HEK293 (cell line): Measurements from ENCODE around the gene ERBB4.
A peak's percentile ranks its signal among the peaks of the same experiment; 100 is the strongest.

Source experiments
- CTCF ChIA-PET: fragments of 350-600 bp; formaldehyde crosslinking; extraction: SDS; loops from one replicate; lab custom pipeline; 2021; ENCODE audit warnings: antibody characterized with exemption; lab: Yijun Ruan, JAX
- POLR2A ChIA-PET: fragments of 300-600 bp; formaldehyde crosslinking; extraction: SDS; loops from one replicate; lab custom pipeline; 2020; ENCODE audit warnings: antibody characterized with exemption, inconsistent platforms; lab: Yijun Ruan, JAX
- H3K27ac ChIP-seq: fragments of 200-500 bp; sonication (Bioruptor generic); 2 replicates; pipeline ENCODE4 v1.5.1; 2014; ENCODE audit warnings: low read depth, low read length, control low read depth, inconsistent platforms; ENCODE audit errors: extremely low read depth
- H3K36me3 ChIP-seq, 2 experiments: fragments of 200-500 bp in 1 of 2; sonication (Bioruptor generic) in 1 of 2; 1 replicate in 1 of 2; 2 replicates in 1 of 2; pipeline ENCODE4 v1.5.1; 2014 to 2017; ENCODE audit warnings: inconsistent platforms in 2 of 2, low read length in 2 of 2; ENCODE audit not compliant: control insufficient read depth in 2 of 2, insufficient read depth in 1 of 2
- H3K4me1 ChIP-seq: fragments of 200-500 bp; sonication (Bioruptor generic); 2 replicates; pipeline ENCODE4 v1.5.1; 2014; ENCODE audit warnings: mild to moderate bottlenecking, low read length, inconsistent platforms; ENCODE audit not compliant: control insufficient read depth, insufficient read depth
- H3K4me3 ChIP-seq: 2 replicates; pipeline ENCODE4 v1.5.1; 2011; ENCODE audit warnings: low read depth, mild to moderate bottlenecking, control low read depth, low read length, moderate library complexity
- H3K9me3 ChIP-seq: fragments of 200-500 bp; sonication (Bioruptor generic); 2 replicates; pipeline ENCODE4 v1.5.1; 2014; ENCODE audit warnings: low read depth, low read length, inconsistent platforms; ENCODE audit not compliant: control insufficient read depth, insufficient read depth
- BCL11A ChIP-seq: fragments of 450-650 bp; formaldehyde crosslinking; IDR thresholded peaks from 2 replicates; pipeline ENCODE4 v1.5.1; 2016; ENCODE audit warnings: low read depth, missing biosample characterization, missing genetic modification characterization
- EGR2 ChIP-seq: fragments of 450-650 bp; formaldehyde crosslinking; IDR thresholded peaks from 2 replicates; pipeline ENCODE4 v1.5.1; 2016; ENCODE audit warnings: low read depth, missing biosample characterization, missing genetic modification characterization
- GLIS2 ChIP-seq: fragments of 450-650 bp; formaldehyde crosslinking; IDR thresholded peaks from 2 replicates; pipeline ENCODE4 v1.5.1; 2016; ENCODE audit warnings: missing biosample characterization, missing genetic modification characterization
- HOXA7 ChIP-seq: sonication (generic); formaldehyde crosslinking; IDR thresholded peaks from 2 replicates; pipeline ENCODE4 v1.8.1; 2022; ENCODE audit warnings: missing genetic modification reagents, borderline replicate concordance
- KLF8 ChIP-seq: fragments of 450-650 bp; formaldehyde crosslinking; IDR thresholded peaks from 2 replicates; pipeline ENCODE4 v1.5.1; 2016; ENCODE audit warnings: missing biosample characterization, missing genetic modification characterization
- PRDM1 ChIP-seq: fragments of 450-650 bp; formaldehyde crosslinking; IDR thresholded peaks from 2 replicates; pipeline ENCODE4; 2016; ENCODE audit warnings: missing biosample characterization, missing genetic modification characterization
- SETDB1 ChIP-seq: IDR thresholded peaks from one replicate; pipeline ENCODE4 v1.6.1; 2017; ENCODE audit warnings: mild to moderate bottlenecking, low read length, moderate library complexity, mixed read lengths; ENCODE audit not compliant: insufficient read length
- SP7 ChIP-seq: fragments of 450-650 bp; formaldehyde crosslinking; IDR thresholded peaks from 2 replicates; pipeline ENCODE4 v1.5.1; 2016; ENCODE audit warnings: missing biosample characterization, missing genetic modification characterization
- ZFHX2 ChIP-seq: fragments of 450-650 bp; formaldehyde crosslinking; conservative IDR thresholded peaks from 2 replicates; pipeline ENCODE4 v1.5.1; 2016; ENCODE audit warnings: missing biosample characterization, missing genetic modification characterization
- ZNF138 ChIP-seq: fragments of 450-650 bp; formaldehyde crosslinking; IDR thresholded peaks from 2 replicates; pipeline ENCODE4 v1.5.1; 2016; ENCODE audit warnings: missing biosample characterization, missing genetic modification characterization, borderline replicate concordance
- ZNF169 ChIP-seq: fragments of 450-650 bp; formaldehyde crosslinking; IDR thresholded peaks from 2 replicates; pipeline ENCODE4 v1.5.1; 2016; ENCODE audit warnings: missing biosample characterization, missing genetic modification characterization
- ZNF19 ChIP-seq: fragments of 450-650 bp; formaldehyde crosslinking; IDR thresholded peaks from 2 replicates; pipeline ENCODE4; 2016; ENCODE audit warnings: missing biosample characterization, missing genetic modification characterization, low read depth
- ZNF223 ChIP-seq: fragments of 450-650 bp; formaldehyde crosslinking; IDR thresholded peaks from 2 replicates; pipeline ENCODE4 v1.5.1; 2016; ENCODE audit warnings: missing biosample characterization, missing genetic modification characterization
- ZNF23 ChIP-seq: fragments of 450-650 bp; formaldehyde crosslinking; IDR thresholded peaks from 2 replicates; pipeline ENCODE4 v1.5.1; 2016; ENCODE audit warnings: missing biosample characterization, missing genetic modification characterization, borderline replicate concordance
- ZNF404 ChIP-seq: fragments of 450-650 bp; formaldehyde crosslinking; IDR thresholded peaks from 2 replicates; pipeline ENCODE4 v1.5.1; 2017; ENCODE audit warnings: missing biosample characterization, missing genetic modification characterization
- ZNF510 ChIP-seq: fragments of 450-650 bp; formaldehyde crosslinking; IDR thresholded peaks from 2 replicates; pipeline ENCODE4 v1.5.1; 2018; ENCODE audit warnings: mild to moderate bottlenecking, missing genetic modification characterization, missing biosample characterization; ENCODE audit not compliant: insufficient replicate concordance
- ZNF529 ChIP-seq: fragments of 450-650 bp; formaldehyde crosslinking; IDR thresholded peaks from 2 replicates; pipeline ENCODE4 v1.5.1; 2017; ENCODE audit warnings: missing genetic modification characterization, missing biosample characterization; ENCODE audit not compliant: insufficient replicate concordance
- ZNF560 ChIP-seq: fragments of 450-650 bp; formaldehyde crosslinking; IDR thresholded peaks from 2 replicates; pipeline ENCODE4 v1.5.1; 2017; ENCODE audit warnings: missing biosample characterization, missing genetic modification characterization, borderline replicate concordance
- ZNF571 ChIP-seq: fragments of 450-650 bp; formaldehyde crosslinking; IDR thresholded peaks from 2 replicates; pipeline ENCODE4 v1.5.0; 2017; ENCODE audit warnings: missing biosample characterization, missing genetic modification characterization
- ZNF670 ChIP-seq: fragments of 450-650 bp; formaldehyde crosslinking; IDR thresholded peaks from 2 replicates; pipeline ENCODE4 v1.5.1; 2016; ENCODE audit warnings: missing biosample characterization, missing genetic modification characterization, low read depth
- ZNF785 ChIP-seq: fragments of 450-650 bp; formaldehyde crosslinking; IDR thresholded peaks from 2 replicates; pipeline ENCODE4 v1.5.1; 2016; ENCODE audit warnings: missing biosample characterization, missing genetic modification characterization
- ZNF792 ChIP-seq: fragments of 450-650 bp; formaldehyde crosslinking; IDR thresholded peaks from 2 replicates; pipeline ENCODE4 v1.5.1; 2016; ENCODE audit warnings: missing biosample characterization, missing genetic modification characterization
- ZNF830 ChIP-seq: fragments of 450-650 bp; IDR thresholded peaks from 2 replicates; pipeline ENCODE4 v1.5.0; 2018; ENCODE audit warnings: missing biosample characterization, missing genetic modification characterization, low read depth, mild to moderate bottlenecking, moderate library complexity
- TF ChIP-seq, protein P1 (sequence below): fragments of 450-650 bp; formaldehyde crosslinking; optimal IDR thresholded peaks from 2 replicates; pipeline ENCODE3; 2016; ENCODE audit warnings: missing biosample characterization, mild to moderate bottlenecking, missing genetic modification characterization
- TF ChIP-seq, protein P2 (sequence below): fragments of 450-650 bp; formaldehyde crosslinking; IDR thresholded peaks from 2 replicates; pipeline ENCODE4 v1.5.1; 2017; ENCODE audit warnings: missing biosample characterization, mild to moderate bottlenecking, missing genetic modification characterization, moderate library complexity
- TF ChIP-seq, protein P3 (sequence below): fragments of 450-650 bp; formaldehyde crosslinking; IDR thresholded peaks from 2 replicates; pipeline ENCODE4 v1.5.1; 2017; ENCODE audit warnings: missing biosample characterization, missing genetic modification characterization
- TF ChIP-seq, protein P4 (sequence below): fragments of 450-650 bp; formaldehyde crosslinking; IDR thresholded peaks from 2 replicates; pipeline ENCODE4 v1.5.1; 2016; ENCODE audit warnings: missing biosample characterization, missing genetic modification characterization
- TF ChIP-seq, protein P5 (sequence below): fragments of 450-650 bp; formaldehyde crosslinking; IDR thresholded peaks from 2 replicates; pipeline ENCODE4 v1.5.1; 2017; ENCODE audit warnings: missing biosample characterization, missing genetic modification characterization

The ERBB4 gene

DNA sequence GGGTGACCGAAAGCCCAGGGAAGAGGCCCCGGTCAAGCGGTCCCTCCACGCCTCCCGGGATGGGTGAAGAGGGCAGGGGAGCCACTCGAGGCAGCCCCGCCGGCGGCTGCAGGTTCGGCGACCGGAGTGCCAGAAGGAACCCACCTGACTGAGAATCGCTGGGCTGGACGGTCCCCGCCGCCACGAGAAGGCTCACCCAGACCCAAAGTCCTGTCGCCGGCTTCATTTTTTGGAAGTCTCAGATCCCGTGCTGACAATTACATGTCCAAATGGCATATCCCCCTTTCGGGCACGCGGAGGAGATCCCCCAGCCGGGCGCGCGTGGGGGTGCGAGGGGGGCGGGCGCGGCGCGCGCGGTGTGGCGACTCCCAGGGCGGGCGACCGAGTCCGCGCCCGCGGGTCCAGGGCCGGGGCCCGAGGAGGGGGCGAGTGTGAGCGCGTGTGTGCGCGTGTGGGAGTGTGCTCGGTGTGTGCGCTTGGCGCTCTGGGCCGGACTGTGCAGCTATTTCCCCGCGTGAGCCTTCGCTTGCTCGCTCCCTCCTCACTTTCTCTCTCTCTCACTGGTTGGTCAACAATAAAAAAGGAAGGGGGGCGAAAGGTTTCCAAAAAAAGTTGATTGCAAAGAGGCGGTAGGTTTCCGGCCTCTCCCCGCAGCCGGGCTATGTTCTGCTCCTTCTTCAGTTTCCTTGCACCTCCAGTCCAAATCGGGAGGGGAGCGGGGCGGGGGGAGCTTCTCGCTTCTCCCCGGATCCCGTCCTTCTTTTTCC, at the start of gene ERBB4:
TSS of gene ERBB4 (minus strand) at position 498 of the 767 bp plus-strand sequence. CDS start at position 226, 272 bp downstream.
- no peaks in the 10 kb centered on the region for H3K9me3 ChIP-seq
- CTCF ChIA-PET, result no interaction called here
- TF ChIP-seq ZNF223 (tag by site-specific recombination), result no peak
- TF ChIP-seq, protein P1, sequence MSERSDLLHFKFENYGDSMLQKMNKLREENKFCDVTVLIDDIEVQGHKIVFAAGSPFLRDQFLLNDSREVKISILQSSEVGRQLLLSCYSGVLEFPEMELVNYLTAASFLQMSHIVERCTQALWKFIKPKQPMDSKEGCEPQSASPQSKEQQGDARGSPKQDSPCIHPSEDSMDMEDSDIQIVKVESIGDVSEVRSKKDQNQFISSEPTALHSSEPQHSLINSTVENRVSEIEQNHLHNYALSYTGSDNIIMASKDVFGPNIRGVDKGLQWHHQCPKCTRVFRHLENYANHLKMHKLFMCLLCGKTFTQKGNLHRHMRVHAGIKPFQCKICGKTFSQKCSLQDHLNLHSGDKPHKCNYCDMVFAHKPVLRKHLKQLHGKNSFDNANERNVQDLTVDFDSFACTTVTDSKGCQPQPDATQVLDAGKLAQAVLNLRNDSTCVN (tag by site-specific recombination), result peak; percentile 65
- no peak for TF ChIP-seq SP7
- no peak for TF ChIP-seq BCL11A
- TF ChIP-seq SETDB1, result no peak
- TF ChIP-seq PRDM1 (tag by site-specific recombination), result peak; percentile 46; the same call in 1 of the 2 replicates
- TF ChIP-seq ZNF169 (tag by site-specific recombination), result no peak
- TF ChIP-seq ZNF404 (tag by site-specific recombination), result no peak
- TF ChIP-seq, protein P2, sequence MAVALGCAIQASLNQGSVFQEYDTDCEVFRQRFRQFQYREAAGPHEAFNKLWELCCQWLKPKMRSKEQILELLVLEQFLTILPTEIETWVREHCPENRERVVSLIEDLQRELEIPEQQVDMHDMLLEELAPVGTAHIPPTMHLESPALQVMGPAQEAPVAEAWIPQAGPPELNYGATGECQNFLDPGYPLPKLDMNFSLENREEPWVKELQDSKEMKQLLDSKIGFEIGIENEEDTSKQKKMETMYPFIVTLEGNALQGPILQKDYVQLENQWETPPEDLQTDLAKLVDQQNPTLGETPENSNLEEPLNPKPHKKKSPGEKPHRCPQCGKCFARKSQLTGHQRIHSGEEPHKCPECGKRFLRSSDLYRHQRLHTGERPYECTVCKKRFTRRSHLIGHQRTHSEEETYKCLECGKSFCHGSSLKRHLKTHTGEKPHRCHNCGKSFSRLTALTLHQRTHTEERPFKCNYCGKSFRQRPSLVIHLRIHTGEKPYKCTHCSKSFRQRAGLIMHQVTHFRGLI (tag by site-specific recombination), result no peak
- no peak for TF ChIP-seq ZNF138
- TF ChIP-seq, protein P3, sequence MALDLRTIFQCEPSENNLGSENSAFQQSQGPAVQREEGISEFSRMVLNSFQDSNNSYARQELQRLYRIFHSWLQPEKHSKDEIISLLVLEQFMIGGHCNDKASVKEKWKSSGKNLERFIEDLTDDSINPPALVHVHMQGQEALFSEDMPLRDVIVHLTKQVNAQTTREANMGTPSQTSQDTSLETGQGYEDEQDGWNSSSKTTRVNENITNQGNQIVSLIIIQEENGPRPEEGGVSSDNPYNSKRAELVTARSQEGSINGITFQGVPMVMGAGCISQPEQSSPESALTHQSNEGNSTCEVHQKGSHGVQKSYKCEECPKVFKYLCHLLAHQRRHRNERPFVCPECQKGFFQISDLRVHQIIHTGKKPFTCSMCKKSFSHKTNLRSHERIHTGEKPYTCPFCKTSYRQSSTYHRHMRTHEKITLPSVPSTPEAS (tag by site-specific recombination), result peak; percentile 36; the same call in 1 of the 2 replicates
- no peak for TF ChIP-seq ZNF529 (tag by site-specific recombination)
- no peak for TF ChIP-seq ZNF670 (tag by site-specific recombination)
- 0 out of 2 replicates have a peak, but pooled peaks have one; percentile 22 for TF ChIP-seq GLIS2
- TF ChIP-seq KLF8 (tag by site-specific recombination), result no peak; the same call in 1 of the 2 replicates
- peak; percentile 10 for TF ChIP-seq ZNF510 (tag by site-specific recombination)
- no peak for TF ChIP-seq ZNF785
- no peak for TF ChIP-seq HOXA7
- TF ChIP-seq, protein P4, sequence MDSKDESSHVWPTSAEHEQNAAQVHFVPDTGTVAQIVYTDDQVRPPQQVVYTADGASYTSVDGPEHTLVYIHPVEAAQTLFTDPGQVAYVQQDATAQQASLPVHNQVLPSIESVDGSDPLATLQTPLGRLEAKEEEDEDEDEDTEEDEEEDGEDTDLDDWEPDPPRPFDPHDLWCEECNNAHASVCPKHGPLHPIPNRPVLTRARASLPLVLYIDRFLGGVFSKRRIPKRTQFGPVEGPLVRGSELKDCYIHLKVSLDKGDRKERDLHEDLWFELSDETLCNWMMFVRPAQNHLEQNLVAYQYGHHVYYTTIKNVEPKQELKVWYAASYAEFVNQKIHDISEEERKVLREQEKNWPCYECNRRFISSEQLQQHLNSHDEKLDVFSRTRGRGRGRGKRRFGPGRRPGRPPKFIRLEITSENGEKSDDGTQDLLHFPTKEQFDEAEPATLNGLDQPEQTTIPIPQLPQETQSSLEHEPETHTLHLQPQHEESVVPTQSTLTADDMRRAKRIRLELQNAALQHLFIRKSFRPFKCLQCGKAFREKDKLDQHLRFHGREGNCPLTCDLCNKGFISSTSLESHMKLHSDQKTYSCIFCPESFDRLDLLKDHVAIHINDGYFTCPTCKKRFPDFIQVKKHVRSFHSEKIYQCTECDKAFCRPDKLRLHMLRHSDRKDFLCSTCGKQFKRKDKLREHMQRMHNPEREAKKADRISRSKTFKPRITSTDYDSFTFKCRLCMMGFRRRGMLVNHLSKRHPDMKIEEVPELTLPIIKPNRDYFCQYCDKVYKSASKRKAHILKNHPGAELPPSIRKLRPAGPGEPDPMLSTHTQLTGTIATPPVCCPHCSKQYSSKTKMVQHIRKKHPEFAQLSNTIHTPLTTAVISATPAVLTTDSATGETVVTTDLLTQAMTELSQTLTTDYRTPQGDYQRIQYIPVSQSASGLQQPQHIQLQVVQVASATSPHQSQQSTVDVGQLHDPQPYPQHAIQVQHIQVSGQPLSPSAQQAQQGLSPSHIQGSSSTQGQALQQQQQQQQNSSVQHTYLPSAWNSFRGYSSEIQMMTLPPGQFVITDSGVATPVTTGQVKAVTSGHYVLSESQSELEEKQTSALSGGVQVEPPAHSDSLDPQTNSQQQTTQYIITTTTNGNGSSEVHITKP, result peak; percentile 75
- no peak for TF ChIP-seq ZNF830 (tag by site-specific recombination)
- TF ChIP-seq ZNF571 (tag by site-specific recombination), result no peak
- no peak for TF ChIP-seq ZNF560
- TF ChIP-seq ZFHX2 (tag by site-specific recombination), result 0 out of 2 replicates have a peak, but pooled peaks have one; percentile 46
- TF ChIP-seq EGR2 (tag by site-specific recombination), result no peak
- TF ChIP-seq, protein P5, sequence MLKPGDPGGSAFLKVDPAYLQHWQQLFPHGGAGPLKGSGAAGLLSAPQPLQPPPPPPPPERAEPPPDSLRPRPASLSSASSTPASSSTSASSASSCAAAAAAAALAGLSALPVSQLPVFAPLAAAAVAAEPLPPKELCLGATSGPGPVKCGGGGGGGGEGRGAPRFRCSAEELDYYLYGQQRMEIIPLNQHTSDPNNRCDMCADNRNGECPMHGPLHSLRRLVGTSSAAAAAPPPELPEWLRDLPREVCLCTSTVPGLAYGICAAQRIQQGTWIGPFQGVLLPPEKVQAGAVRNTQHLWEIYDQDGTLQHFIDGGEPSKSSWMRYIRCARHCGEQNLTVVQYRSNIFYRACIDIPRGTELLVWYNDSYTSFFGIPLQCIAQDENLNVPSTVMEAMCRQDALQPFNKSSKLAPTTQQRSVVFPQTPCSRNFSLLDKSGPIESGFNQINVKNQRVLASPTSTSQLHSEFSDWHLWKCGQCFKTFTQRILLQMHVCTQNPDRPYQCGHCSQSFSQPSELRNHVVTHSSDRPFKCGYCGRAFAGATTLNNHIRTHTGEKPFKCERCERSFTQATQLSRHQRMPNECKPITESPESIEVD (tag by site-specific recombination), result no peak
- TF ChIP-seq ZNF23 (tag by site-specific recombination), result no peak
- no peak for TF ChIP-seq ZNF19 (tag by site-specific recombination)
- TF ChIP-seq ZNF792 (tag by site-specific recombination), result no peak

More for the DNA sequence above, at the start of gene ERBB4:
- POLR2A ChIA-PET, result interaction anchor here (0.6 to 0.7 kb wide), 7 partner anchors 85 to 806 kb away, joined by 3 to 5 read pairs (median 4); no protein-coding TSS in a partner anchor
- Histone ChIP-seq H3K4me1 (peaks cover 12% of the 10 kb centered on the region), H3K36me3 (no peaks in the 10 kb centered on the region), H3K4me3 (peak within 1 kb of the TSS; percentile 76), H3K27ac (peak within 1 kb of the TSS; percentile 92)
